SU-DHL-6 (cell line): ENCODE data around the gene SPOCK1.

Experiments
- H2AFZ ChIP-seq: fragments of 200-600 bp; sonication (generic); 2 replicates; pipeline ENCODE4 v1.6.1; 2014; ENCODE audit warnings: low read depth, mild to moderate bottlenecking, moderate library complexity, mixed read lengths, antibody characterized with exemption, low read length; ENCODE audit not compliant: severe bottlenecking
- H3F3A ChIP-seq: fragments of 200-600 bp; shearing (Covaris generic); 2 replicates; pipeline ENCODE4 v1.6.0; 2016; ENCODE audit warnings: antibody characterized with exemption, mild to moderate bottlenecking; ENCODE audit not compliant: insufficient read depth
- H3K27ac ChIP-seq: fragments of 200-600 bp; sonication (generic); 2 replicates; pipeline ENCODE4 v1.5.1; 2016; ENCODE audit warnings: low read depth, mild to moderate bottlenecking, low read length, moderate library complexity, mixed read lengths
- H3K27me3 ChIP-seq: fragments of 200-600 bp; sonication (generic), shearing (Covaris generic); 2 replicates; pipeline ENCODE4 v1.6.0; 2014; ENCODE audit warnings: mild to moderate bottlenecking, low read length
- H3K36me3 ChIP-seq: fragments of 200-600 bp; sonication (generic); 2 replicates; pipeline ENCODE4 v1.6.1; 2014; ENCODE audit warnings: mild to moderate bottlenecking, low read length, mixed read lengths
- H3K4me2 ChIP-seq: fragments of 300-600, 200-600 bp; shearing (Covaris generic), sonication (generic); 2 replicates; pipeline ENCODE4 v1.6.0; 2014; ENCODE audit warnings: low read length, low read depth, mild to moderate bottlenecking; ENCODE audit not compliant: poor library complexity, severe bottlenecking
- H3K4me3 ChIP-seq: fragments of 200-600 bp; sonication (generic); 2 replicates; pipeline ENCODE4 v1.5.1; 2014; ENCODE audit warnings: antibody characterized with exemption, low read length, mild to moderate bottlenecking, mixed read lengths; ENCODE audit not compliant: insufficient read depth, poor library complexity, severe bottlenecking
- H3K79me2 ChIP-seq: fragments of 200-600 bp; sonication (generic); 2 replicates; pipeline ENCODE4 v1.6.1; 2014; ENCODE audit warnings: mild to moderate bottlenecking, low read length, moderate library complexity; ENCODE audit not compliant: insufficient read depth
- H3K9ac ChIP-seq: fragments of 200-600 bp; sonication (generic); 2 replicates; pipeline ENCODE4 v1.7.0; 2014; ENCODE audit warnings: mild to moderate bottlenecking, low read length
- H3K9me2 ChIP-seq: fragments of 200-600 bp; sonication (generic); replicated peaks from 2 replicates; pipeline ENCODE4 v1.6.1; 2014; ENCODE audit warnings: low read length; ENCODE audit not compliant: insufficient read depth
- H3K9me3 ChIP-seq: fragments of 200-600 bp; sonication (generic); 2 replicates; pipeline ENCODE4 v1.6.1; 2014; ENCODE audit warnings: low read length, mixed read lengths; ENCODE audit not compliant: insufficient read depth
- H4K20me1 ChIP-seq: fragments of 200-600 bp; sonication (generic); 2 replicates; pipeline ENCODE4 v1.6.1; 2014; ENCODE audit warnings: low read depth, mild to moderate bottlenecking, antibody characterized with exemption, low read length, moderate library complexity, mixed read lengths
- CTCF ChIP-seq: fragments of 200-600 bp; sonication (generic); IDR thresholded peaks from one replicate; pipeline ENCODE4 v1.5.1; 2017; ENCODE audit warnings: antibody characterized with exemption, mild to moderate bottlenecking, low read length, moderate library complexity; ENCODE audit not compliant: insufficient read depth, poor library complexity, severe bottlenecking
- EZH2phosphoT487 ChIP-seq: fragments of 200-600 bp; sonication (generic), shearing (Covaris generic); conservative IDR thresholded peaks from 2 replicates; pipeline ENCODE4 v1.6.1; 2018; ENCODE audit warnings: mild to moderate bottlenecking, antibody characterized with exemption, low read length, moderate library complexity, mixed read lengths

The SPOCK1 gene

GRCh38 chr5:137375741-137376526 is 123.2 kb downstream of the SPOCK1 start:
- Histone ChIP-seq H2AFZ (no peak overlapping the region), H3K9me2 (no peaks in the 10 kb centered on the region)
- no peak for TF ChIP-seq CTCF
- no peak for TF ChIP-seq EZH2phosphoT487

GRCh38 chr5:137374110-137374714 is 124.9 kb downstream of the SPOCK1 start:
- no peaks in the 10 kb centered on the region for H3F3A ChIP-seq
- TF ChIP-seq EZH2phosphoT487 (no peak), CTCF (no peak)
- H3K9me2 ChIP-seq: no peaks in the 10 kb centered on the region
- no peak overlapping the region for H3K27ac ChIP-seq
- H3K9me3 ChIP-seq: no peaks in the 10 kb centered on the region
- H3K36me3 ChIP-seq: no peaks in the 10 kb centered on the region
- H3K4me3 ChIP-seq: no peak overlapping the region
- H3K27me3 ChIP-seq: no peaks in the 10 kb centered on the region
- no peak overlapping the region for H3K9ac ChIP-seq
- H4K20me1 ChIP-seq: no peaks in the 10 kb centered on the region
- H3K4me2 ChIP-seq: no peak overlapping the region
- no peaks in the 10 kb centered on the region for H3K79me2 ChIP-seq
- no peak overlapping the region for H2AFZ ChIP-seq

More at GRCh38 chr5:137375741-137376526, 123.2 kb downstream of the SPOCK1 start:
- Histone ChIP-seq H3K27me3 (no peaks in the 10 kb centered on the region), H3K9me3 (peaks cover under 1% of the 10 kb centered on the region; the same call in 1 of the 2 replicates), H3K4me3 (no peak overlapping the region), H3F3A (no peaks in the 10 kb centered on the region), H3K79me2 (no peaks in the 10 kb centered on the region), H3K9ac (no peak overlapping the region), H4K20me1 (no peaks in the 10 kb centered on the region), H3K36me3 (no peaks in the 10 kb centered on the region), H3K4me2 (no peak overlapping the region), H3K27ac (no peak overlapping the region)

- H3K4me3 ChIP-seq: no peak overlapping the region
- H4K20me1 ChIP-seq: no peaks in the 10 kb centered on the region
- no peaks in the 10 kb centered on the region for H3F3A ChIP-seq
- TF ChIP-seq CTCF (no peak), EZH2phosphoT487 (no peak)
- no peaks in the 10 kb centered on the region for H3K27me3 ChIP-seq
- no peak overlapping the region for H3K27ac ChIP-seq
- H2AFZ ChIP-seq: no peak overlapping the region
- H3K79me2 ChIP-seq: no peaks in the 10 kb centered on the region
- no peaks in the 10 kb centered on the region for H3K36me3 ChIP-seq
- H3K9ac ChIP-seq: no peak overlapping the region
- no peaks in the 10 kb centered on the region for H3K9me3 ChIP-seq
- no peak overlapping the region for H3K4me2 ChIP-seq
- no peaks in the 10 kb centered on the region for H3K9me2 ChIP-seq
Observed at GRCh38 chr5:137372773-137373160, 126.4 kb downstream of the SPOCK1 start.
